OCI-LY7 (cell line): ENCODE data around the gene ZNF879.

Source experiments
- EZH2phosphoT487 ChIP-seq: fragments of 200-600 bp; sonication (generic); IDR thresholded peaks from 2 replicates; pipeline ENCODE4 v1.6.1; 2018; ENCODE audit warnings: low read depth, borderline replicate concordance, mild to moderate bottlenecking, mixed run types, antibody characterized with exemption, low read length, moderate library complexity, mixed read lengths
- TF ChIP-seq, protein P1 (sequence below): fragments of 200-600 bp; sonication (generic); conservative IDR thresholded peaks from 2 replicates; pipeline ENCODE4 v1.5.1; 2014; ENCODE audit warnings: mild to moderate bottlenecking, antibody characterized with exemption, low read length, moderate library complexity, mixed read lengths

- TF ChIP-seq, protein P1, sequence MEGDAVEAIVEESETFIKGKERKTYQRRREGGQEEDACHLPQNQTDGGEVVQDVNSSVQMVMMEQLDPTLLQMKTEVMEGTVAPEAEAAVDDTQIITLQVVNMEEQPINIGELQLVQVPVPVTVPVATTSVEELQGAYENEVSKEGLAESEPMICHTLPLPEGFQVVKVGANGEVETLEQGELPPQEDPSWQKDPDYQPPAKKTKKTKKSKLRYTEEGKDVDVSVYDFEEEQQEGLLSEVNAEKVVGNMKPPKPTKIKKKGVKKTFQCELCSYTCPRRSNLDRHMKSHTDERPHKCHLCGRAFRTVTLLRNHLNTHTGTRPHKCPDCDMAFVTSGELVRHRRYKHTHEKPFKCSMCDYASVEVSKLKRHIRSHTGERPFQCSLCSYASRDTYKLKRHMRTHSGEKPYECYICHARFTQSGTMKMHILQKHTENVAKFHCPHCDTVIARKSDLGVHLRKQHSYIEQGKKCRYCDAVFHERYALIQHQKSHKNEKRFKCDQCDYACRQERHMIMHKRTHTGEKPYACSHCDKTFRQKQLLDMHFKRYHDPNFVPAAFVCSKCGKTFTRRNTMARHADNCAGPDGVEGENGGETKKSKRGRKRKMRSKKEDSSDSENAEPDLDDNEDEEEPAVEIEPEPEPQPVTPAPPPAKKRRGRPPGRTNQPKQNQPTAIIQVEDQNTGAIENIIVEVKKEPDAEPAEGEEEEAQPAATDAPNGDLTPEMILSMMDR: no peak
- TF ChIP-seq EZH2phosphoT487: no peak
Measured at GRCh38 chr5:178991190-178992145, 32.1 kb upstream of the ZNF879 start.
